Tibial artery (tissue), 4 donors: Measurements from ENCODE around the gene DLG2.

Experiments used
- DNase-seq, 2 donors: peaks; one replicate each; pipeline ENCODE4 v3.0.0-alpha.2; 2019
- H3K27ac ChIP-seq, 2 donors: fragments of 200-600 bp; sonication (generic) in 1 of 2; 1 replicate in 1 of 2; 2 replicates in 1 of 2; pipeline ENCODE4 v1.5.1; 2018 to 2019; ENCODE audit warnings: mild to moderate bottlenecking in 1 of 2
- H3K27me3 ChIP-seq, 2 donors: fragments of 200-600 bp; sonication (generic) in 1 of 2; one replicate each; pipeline versions ENCODE4 v1.5.1 to v1.6.0; 2016 to 2019
- H3K36me3 ChIP-seq, 3 donors: fragments of 200-600 bp; sonication (generic) in 2 of 3; one replicate each; pipeline ENCODE4 v1.5.1; 2016 to 2019; ENCODE audit warnings: mild to moderate bottlenecking in 2 of 3
- H3K4me1 ChIP-seq, 4 donors: fragments of 200-600 bp; sonication (generic) in 2 of 4; 1 replicate in 3 of 4; 2 replicates in 1 of 4; pipeline ENCODE4 v1.5.1; 2016 to 2019
- H3K4me3 ChIP-seq, 2 donors: fragments of 200-600 bp; sonication (generic) in 1 of 2; 1 replicate in 1 of 2; 2 replicates in 1 of 2; pipeline ENCODE4 v1.5.1; 2018 to 2019; ENCODE audit warnings: mild to moderate bottlenecking in 2 of 2
- H3K9me3 ChIP-seq, 3 donors: fragments of 200-600 bp; sonication (generic) in 1 of 3; one replicate each; pipeline ENCODE4 v1.5.1; 2016 to 2019
- CTCF ChIP-seq, 2 experiments: fragments of 200-600 bp in 1 of 2; fragments of 450-650 bp in 1 of 2; IDR thresholded peaks; one replicate each; pipeline ENCODE4 v1.5.1; 2017 to 2019; ENCODE audit warnings: antibody characterized with exemption in 2 of 2, mild to moderate bottlenecking in 1 of 2, moderate library complexity in 1 of 2
- intact Hi-C: fragments of 100-400 bp; cut with DNase I; formaldehyde crosslinking; loops from one replicate; pipeline ENCODE4 v1.15.0; 2023; ENCODE audit warnings: low total_unique reads

The DLG2 gene

GRCh38 chr11:85440273-85440672, 186.9 kb downstream of the DLG2 start:
- H3K9me3 ChIP-seq: peaks cover 0 to 17% (median 0%) of the 10 kb centered on the region in 3 donors
- no peaks in the 10 kb centered on the region for H3K27me3 ChIP-seq
- no peak overlapping the region for H3K27ac ChIP-seq
- intact Hi-C loops: no loop called here
- no peak for DNase-seq
- no peak overlapping the region for H3K4me3 ChIP-seq
- peaks cover 0 to 13% (median 2%) of the 10 kb centered on the region in 4 donors for H3K4me1 ChIP-seq
- H3K36me3 ChIP-seq: peaks cover 0 to 8% (median 4%) of the 10 kb centered on the region in 3 donors
- TF ChIP-seq CTCF (IDR thresholded peaks at IDR 0.05): no peak

- no peak overlapping the region for H3K4me3 ChIP-seq
- H3K36me3 ChIP-seq: peaks cover 0 to 8% (median 4%) of the 10 kb centered on the region in 3 donors
- TF ChIP-seq CTCF (IDR thresholded peaks at IDR 0.05): no peak
- DNase-seq: no peak
- peaks cover 0 to 35% (median 0%) of the 10 kb centered on the region in 3 donors for H3K9me3 ChIP-seq
- intact Hi-C loops: no loop called here
- no peaks in the 10 kb centered on the region for H3K27me3 ChIP-seq
- H3K27ac ChIP-seq: no peak overlapping the region
- no peaks in the 10 kb centered on the region for H3K4me1 ChIP-seq
Measured at GRCh38 chr11:85438328-85438727, 188.8 kb downstream of the DLG2 start.

GRCh38 chr11:85431319-85431718, 195.8 kb downstream of the DLG2 start:
- DNase-seq: no peak
- Histone ChIP-seq H3K4me3 (no peak overlapping the region), H3K27ac (no peak overlapping the region), H3K9me3 (peaks cover 0 to 37% (median 0%) of the 10 kb centered on the region in 3 donors), H3K4me1 (no peaks in the 10 kb centered on the region), H3K27me3 (no peaks in the 10 kb centered on the region), H3K36me3 (peaks cover 0 to 5% (median 4%) of the 10 kb centered on the region in 3 donors)
- no peak for TF ChIP-seq CTCF (IDR thresholded peaks at IDR 0.05)
- intact Hi-C loops: no loop called here

- H3K36me3 ChIP-seq: peaks cover 0 to 7% (median 5%) of the 10 kb centered on the region in 3 donors
- intact Hi-C loops: no loop called here
- H3K9me3 ChIP-seq: peaks cover 0 to 33% (median 5%) of the 10 kb centered on the region in 3 donors
- H3K27ac ChIP-seq: no peak overlapping the region
- no peak overlapping the region for H3K4me3 ChIP-seq
- DNase-seq: no peak
- no peak for TF ChIP-seq CTCF (IDR thresholded peaks at IDR 0.05)
- no peaks in the 10 kb centered on the region for H3K27me3 ChIP-seq
- H3K4me1 ChIP-seq: no peaks in the 10 kb centered on the region
Measured at GRCh38 chr11:85423794-85424193, 203.3 kb downstream of the DLG2 start.

GRCh38 chr11:85423316-85423715, 203.8 kb downstream of the DLG2 start:
- Histone ChIP-seq H3K27me3 (no peaks in the 10 kb centered on the region), H3K36me3 (peaks cover 0 to 7% (median 5%) of the 10 kb centered on the region in 3 donors), H3K4me1 (no peaks in the 10 kb centered on the region), H3K4me3 (no peak overlapping the region), H3K27ac (no peak overlapping the region), H3K9me3 (peaks cover 0 to 38% (median 5%) of the 10 kb centered on the region in 3 donors)
- no peak for DNase-seq
- TF ChIP-seq CTCF (IDR thresholded peaks at IDR 0.05): no peak
- intact Hi-C loops: no loop called here

- H3K27me3 ChIP-seq: no peaks in the 10 kb centered on the region
- H3K36me3 ChIP-seq: no peaks in the 10 kb centered on the region
- no peaks in the 10 kb centered on the region for H3K4me1 ChIP-seq
- no peak for TF ChIP-seq CTCF (IDR thresholded peaks at IDR 0.05)
- intact Hi-C loops: no loop called here
- H3K27ac ChIP-seq: no peak overlapping the region
- no peak overlapping the region for H3K4me3 ChIP-seq
- DNase-seq: no peak
- peaks cover 0 to 46% (median 3%) of the 10 kb centered on the region in 3 donors for H3K9me3 ChIP-seq
Measured at GRCh38 chr11:85414175-85414574, 213.0 kb downstream of the DLG2 start.
